HG02943 (cell line): ENCODE data around the gene SLC46A1.

Experiments used
- ATAC-seq: cut with Tn5 transposase; IDR thresholded peaks from one replicate; pipeline ENCODE4 v1.9.1; 2021; ENCODE audit warnings: mild to moderate bottlenecking, low read depth, moderate library complexity; ENCODE audit not compliant: unreplicated experiment

The SLC46A1 gene

DNA sequence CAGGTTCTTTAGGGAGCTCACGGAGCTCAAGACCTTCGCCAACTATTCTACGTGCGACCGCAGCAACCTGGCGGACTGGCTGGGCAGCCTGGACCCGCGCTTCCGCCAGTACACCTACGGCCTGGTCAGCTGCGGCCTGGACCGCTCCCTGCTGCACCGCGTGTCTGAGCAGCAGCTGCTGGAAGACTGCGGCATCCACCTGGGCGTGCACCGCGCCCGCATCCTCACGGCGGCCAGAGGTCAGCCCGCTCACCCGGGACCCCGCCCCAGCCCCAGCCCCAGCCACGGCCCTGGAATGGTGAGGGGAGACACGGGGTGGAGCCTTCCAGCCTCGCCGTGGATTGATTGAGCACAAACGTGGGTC lies 21.0 kb downstream of the SLC46A1 start:
- ATAC-seq = no peak

DNA sequence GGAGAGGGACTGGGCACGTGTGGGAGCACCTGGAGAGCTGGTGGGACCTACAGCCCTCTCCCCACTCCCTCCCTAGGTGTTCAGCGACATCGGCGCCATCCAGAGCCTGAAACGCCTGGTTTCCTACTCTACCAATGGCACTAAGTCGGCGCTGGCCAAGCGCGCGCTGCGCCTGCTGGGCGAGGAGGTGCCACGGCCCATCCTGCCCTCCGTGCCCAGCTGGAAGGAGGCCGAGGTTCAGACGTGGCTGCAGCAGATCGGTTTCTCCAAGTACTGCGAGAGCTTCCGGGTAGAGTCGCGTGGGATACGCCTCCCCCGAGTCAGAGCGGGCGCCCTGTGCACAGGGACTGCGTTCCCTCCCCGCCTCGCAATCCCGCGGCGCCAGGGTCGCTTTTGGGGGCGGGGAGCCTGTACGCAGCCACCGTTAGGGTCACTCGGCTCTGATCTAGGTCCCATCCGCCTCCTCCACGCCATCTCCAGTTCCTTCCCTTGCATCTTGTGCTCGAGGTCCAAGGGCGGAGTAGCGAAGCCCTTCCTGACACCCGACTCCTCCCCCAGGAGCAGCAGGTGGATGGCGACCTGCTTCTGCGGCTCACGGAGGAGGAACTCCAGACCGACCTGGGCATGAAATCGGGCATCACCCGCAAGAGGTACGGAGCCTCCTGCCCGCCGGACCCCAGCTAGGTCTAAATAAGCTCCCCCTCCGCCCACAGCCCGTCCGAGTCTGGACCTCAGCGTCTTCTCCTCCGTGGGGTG lies 21.6 kb downstream of the SLC46A1 start:
- no peak for ATAC-seq

DNA sequence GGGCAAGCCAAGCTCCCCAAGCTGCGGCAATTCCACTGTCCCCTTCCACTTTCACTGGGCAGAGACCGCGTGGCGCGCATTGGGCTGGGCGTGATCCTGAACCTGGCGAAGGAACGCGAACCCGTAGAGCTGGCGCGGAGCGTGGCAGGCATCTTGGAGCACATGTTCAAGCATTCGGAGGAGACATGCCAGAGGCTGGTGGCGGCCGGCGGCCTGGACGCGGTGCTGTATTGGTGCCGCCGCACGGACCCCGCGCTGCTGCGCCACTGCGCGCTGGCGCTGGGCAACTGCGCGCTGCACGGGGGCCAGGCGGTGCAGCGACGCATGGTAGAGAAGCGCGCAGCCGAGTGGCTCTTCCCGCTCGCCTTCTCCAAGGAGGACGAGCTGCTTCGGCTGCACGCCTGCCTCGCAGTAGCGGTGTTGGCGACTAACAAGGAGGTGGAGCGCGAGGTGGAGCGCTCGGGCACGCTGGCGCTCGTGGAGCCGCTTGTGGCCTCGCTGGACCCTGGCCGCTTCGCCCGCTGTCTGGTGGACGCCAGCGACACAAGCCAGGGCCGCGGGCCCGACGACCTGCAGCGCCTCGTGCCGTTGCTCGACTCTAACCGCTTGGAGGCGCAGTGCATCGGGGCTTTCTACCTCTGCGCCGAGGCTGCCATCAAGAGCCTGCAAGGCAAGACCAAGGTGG lies 24.7 kb downstream of the SLC46A1 start:
- no peak for ATAC-seq

DNA sequence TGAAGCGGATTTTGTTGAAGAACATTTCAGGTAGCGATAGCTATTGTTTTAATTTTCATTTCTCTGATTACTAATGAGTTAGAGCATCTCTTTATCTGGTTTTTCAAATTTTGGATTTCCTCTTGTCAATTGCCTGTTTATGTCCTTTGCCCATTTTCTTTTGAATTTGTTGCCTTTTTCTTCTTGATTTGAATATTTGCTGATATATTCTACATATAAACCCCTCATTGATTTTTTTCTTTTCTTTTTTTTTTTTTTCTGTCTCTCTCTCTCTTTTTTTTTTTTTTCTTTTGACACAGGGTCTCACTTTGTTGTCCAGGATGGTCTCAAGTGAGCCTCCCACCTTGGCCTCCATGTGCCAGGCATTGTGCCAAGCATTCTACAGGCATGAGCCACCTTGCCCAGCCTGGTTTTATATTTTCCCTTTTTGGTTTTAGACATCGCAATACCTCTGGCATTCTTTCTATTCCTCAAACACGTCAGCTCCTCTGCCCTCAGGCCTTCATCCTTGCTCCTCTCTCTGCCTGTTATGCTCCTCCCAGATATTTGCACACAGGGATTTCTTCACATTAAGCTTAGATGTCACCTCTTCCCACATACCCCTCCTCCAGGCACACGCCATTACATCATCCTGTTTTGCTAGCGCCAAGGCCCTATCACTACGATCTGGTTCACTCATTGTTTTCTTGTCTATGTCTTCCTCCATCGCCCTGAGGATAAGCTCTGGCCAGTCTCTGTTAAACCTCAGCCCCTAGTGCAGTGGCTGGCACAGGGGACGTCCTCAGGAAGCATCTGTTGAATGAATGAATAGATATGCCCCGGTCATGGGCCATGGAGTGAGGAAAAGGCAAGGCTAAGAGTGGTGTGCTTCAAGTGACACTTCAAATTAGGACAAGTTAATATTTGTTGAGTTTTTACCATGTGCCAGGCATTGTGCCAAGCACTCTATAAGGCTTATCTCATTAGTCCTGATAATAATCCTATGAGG lies 25.9 kb downstream of the SLC46A1 start:
- ATAC-seq = no peak

DNA sequence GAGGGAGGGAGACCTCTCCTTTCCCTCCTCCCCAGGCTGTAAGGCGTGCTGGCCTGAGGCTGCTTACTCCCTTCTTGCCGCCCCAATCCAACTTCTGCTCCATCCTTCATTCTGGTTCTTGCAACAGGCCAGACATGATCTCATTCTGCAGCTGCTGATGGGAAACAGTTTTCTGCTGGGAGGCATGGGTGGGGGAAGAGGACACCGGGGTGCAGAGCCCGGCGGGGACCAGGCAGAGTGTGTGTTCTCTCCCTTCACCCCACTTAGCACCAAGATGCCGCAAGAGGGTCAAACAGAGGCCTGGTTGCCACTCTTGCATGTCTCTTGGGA lies 33.1 kb downstream of the SLC46A1 start:
- ATAC-seq = no peak

DNA sequence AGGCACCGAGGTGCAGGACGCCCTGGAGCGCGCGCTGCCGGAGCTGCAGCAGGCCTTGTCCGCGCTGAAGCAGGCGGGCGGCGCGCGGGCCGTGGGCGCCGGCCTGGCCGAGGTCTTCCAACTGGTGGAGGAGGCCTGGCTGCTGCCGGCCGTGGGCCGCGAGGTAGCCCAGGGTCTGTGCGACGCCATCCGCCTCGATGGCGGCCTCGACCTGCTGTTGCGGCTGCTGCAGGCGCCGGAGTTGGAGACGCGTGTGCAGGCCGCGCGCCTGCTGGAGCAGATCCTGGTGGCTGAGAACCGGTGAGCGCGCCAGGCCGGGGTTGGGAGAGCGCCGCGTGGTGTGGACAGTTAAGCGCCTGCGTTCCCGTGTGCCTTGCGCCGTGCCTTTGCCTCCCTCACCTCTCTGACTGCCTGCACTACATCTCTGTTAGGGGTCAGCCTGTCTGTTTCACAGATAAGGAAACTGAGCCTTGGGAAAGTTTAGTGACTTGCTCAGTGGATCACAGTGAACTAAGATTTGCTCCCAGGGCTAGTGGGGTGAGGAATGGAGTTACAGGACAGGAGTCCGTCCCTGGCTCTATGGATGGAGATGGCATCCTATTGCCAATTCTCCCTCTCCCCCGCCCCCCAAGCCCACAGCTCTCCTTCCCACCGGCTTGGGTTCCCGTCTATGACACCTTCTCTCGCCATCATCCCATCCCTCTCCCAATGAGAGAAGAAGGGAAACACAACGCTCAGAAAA lies 33.6 kb downstream of the SLC46A1 start:
- ATAC-seq = no peak

DNA sequence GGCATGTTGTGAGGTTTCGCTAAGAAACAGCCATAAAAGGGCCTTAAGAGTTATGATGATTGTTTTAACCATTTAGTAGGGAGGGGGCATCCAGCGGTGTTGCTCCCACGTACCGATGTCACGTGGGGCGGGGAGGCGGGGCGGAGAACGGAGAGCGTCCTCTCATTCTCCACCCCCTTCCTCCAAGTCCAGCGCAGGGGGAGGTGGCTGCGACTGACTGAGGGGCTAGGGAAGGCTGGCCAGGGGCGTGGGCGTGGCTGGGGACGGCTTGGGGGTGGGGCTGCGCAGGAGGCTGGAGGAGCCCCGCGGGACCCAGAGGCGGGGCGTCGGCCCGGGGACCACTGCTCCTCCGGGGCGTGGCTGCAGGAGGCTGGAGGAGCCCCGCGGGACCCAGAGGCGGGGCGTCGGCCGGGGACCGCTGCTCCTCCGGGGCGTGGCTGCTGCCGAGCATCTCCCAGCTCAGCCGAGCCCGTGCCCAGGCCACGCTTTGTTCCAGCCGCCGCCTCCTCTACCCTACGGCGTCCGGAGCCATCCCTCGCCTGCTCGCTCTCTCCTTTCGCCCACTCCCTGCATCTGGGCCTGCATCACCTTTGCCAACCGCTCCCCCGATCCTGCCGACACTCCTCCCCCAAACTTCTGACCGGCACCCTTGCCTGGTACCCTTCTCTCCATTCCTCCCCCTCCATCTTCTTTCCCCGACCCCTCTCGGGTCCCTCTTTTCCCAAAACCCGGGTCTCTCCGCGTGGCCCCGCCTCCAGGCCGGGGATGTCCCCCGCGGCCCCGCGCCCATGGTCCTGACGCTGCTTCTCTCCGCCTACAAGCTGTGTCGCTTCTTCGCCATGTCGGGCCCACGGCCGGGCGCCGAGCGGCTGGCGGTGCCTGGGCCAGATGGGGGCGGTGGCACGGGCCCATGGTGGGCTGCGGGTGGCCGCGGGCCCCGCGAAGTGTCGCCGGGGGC lies 34.5 kb downstream of the SLC46A1 start, which contains the start of gene SARM1:
Gene SARM1 (plus strand): TSS at position 450 of the 958 bp plus-strand sequence. CDS start 339 bp downstream, at position 789.
- ATAC-seq = peak; percentile 74

DNA sequence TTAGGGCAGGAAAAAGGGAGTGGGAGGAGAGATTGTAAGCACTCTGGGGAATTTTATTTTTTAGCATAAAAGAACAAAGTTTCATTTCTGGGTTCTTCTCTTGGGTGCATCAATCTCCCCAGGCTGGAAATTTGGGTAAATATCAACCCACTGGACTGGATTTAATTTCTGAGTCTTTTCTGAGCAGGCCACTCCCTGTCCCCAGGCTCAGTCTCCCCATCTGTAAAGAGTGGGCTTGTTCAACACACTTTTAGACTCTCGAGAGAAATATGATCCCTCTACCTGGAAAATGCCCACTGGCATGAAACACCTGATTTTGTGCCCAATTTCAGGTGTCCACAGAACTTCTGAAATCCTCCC lies 35.3 kb downstream of the SLC46A1 start:
- no peak for ATAC-seq

DNA sequence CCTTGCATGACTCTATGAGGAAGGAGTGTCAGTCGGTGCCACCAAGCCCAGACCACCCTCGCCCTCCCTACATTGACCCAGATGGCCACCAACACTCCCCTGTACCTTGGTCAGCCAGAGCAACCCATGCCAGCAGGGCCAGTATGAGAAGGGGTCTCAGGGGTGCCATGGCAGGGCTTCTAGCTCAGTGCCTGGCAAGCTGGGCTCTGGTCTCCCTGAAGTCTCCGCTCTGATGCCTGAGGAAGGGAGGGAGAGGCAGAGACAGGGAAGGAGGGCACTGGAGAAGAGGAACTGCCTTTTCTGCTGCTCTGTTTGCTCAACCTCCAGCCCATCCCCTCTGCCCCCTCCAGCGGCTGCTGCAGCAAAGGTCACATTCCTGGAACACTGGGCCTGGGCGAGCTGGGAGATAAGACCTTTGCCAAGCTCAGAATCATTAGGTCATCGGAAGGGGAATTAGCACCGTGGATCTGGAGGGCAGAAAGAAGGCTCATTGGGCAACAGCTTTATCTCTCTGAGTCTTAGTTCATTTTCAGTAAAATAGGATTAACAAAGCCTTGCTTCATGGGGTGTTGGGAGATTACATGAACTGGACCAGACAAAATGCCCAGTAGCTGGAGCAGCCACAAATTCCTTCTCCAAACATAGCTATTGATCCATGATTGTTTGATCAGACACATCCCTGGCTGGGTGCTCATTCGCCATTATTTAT lies 35.8 kb downstream of the SLC46A1 start, which contains the start of gene VTN:
Gene VTN (minus strand): TSS at position 273 of the 709 bp plus-strand sequence. CDS start 104 bp downstream, at position 169.
- no peak for ATAC-seq

DNA sequence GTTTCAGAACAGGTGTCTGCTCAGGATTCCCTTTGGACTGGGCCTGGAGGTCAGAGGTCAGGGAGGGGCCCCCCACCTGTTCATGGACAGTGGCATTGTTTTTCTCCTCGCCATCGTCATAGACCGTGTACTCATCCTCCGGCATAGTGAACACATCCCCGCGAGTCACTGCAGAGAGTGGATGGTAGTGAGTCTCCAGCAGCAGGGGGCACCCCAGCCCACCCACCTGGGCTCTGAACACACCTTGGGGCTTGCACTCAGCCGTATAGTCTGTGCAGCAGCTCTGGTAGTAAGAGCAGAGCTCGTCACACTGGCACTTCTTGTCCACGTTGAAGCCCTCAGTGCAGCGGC lies 36.4 kb downstream of the SLC46A1 start:
- ATAC-seq = no peak

DNA sequence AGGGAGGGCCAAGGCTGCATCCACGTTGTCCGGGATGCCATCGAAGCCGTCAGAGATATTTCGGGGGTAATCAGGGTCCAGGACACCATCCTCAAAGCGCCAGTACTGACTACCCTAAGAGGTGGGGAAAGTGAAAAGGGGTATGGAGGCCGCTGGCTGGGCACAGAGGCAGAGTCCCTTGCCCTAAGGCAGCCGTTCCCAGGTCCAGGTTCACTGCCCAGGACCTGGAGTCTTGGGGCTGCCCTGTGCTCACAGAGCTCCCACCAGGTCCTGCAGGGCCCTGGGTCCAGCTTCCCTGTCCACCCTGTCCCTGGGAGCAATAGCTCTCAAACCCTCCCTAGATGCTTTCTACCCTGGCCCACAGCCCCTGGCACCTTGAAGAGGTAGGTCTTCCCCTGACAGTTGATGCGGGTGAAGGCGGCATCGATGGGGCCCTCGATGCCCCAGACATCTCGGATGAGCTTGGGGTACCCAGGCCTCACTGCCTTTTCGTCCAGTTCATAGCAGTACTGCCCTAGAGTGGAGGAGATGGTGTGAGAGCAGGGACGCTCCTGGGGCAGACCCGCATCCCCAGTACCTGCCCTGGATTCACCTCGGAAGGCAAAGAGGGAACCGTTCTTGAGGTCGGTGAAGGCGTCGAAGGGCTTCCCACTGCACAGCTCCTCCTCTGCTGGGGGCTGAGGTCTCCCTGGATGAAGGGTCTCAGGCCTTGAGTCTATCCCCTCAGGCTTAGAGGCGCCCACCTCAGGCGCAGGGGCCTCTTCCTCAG lies 36.9 kb downstream of the SLC46A1 start:
- ATAC-seq = no peak

DNA sequence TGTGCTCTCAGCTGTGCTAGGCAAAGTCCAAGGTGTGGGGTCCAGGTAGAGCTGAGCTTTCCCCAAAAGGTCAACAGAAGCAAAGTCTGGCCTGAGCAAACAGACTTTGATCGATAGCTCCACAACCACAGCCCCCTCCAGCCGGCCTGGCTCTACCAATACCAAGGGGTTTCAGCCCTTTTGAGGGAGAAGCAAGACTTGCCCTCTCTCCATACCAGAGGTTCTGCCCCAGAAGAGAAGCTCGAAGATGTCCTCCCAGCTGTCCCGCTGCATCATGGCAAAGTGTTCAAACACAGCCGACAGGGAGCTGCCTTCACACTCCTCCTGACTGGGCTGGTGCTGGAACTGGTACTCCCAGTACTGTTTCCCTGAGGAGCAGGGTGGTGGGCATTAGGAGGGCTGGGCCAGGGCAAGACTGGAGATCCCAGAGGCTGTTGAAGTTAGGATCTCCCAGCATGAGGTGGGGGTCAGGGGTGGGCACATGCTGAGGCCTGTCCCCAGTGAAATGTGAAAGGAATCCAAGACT lies 37.6 kb downstream of the SLC46A1 start:
- no peak for ATAC-seq

DNA sequence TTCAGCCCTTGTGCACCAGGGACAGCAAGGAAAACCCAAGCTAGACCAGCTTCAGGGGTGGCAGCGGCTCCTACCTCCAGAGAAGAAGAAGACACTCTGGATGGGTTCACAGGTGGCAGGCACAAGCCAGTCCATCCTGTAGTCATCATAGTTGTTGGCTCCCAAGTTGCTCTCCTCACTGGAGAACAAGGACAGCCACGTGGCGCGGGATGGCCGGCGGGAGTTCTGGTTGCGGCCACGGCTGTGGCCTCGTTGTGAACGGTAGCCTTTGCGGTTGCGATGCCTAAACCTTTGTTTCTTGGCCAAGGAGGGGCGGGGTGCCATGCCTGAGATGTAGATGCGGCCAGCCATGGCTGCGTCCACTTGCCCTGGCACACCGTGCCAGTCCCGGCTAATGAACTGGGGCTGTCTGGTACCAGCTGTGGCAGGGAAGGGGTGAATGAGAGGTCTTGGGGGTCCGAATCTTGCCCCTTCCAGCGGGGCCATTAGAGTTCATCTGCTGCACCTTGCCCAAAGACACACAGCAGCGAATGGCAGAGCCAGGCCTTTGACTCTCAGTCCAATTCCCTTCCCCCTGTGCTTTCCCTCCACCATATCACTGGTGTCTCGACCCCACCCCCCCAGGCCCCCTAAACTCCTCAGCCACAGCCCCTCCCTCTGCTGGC lies 38.2 kb downstream of the SLC46A1 start:
- no peak for ATAC-seq

DNA sequence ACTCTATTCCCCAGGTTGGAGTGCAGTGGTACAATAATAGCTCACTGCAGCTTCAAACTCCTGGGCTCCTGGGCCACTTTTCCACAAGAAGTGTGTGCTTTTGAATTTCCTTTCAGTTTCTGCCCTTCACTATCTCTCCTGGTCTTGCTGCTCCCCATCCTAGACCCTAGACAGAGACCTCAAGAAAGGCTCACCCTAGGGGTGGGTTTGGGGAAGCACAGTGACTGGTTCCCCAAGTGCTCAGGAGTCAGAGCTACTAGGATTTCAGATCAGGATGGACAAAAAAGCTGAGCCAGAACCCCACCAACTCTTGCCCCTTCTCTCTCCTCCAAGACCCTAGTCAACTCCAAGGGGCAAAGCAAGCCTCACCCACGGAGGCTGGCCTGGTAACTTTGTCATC lies 39.4 kb downstream of the SLC46A1 start:
- no peak for ATAC-seq

DNA sequence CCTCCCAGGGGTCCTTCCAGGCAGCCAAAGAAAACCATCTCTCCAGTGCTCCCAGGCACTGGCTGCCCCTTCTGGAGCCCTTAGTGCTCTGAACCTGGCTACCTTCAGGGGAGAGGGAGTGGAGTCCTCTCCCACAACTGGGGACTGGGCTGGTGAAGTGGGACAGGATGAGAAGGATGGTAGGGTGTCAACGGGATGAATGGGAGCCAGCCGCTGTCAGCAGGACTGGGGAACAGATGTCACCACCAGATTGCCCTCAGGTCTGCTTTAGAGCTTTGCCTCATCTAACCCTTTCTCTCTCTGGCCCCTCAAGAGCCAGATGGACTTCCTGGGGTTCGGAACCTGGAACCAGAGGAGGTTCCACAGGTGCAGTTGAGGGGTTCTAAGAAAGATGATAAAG lies 40.5 kb downstream of the SLC46A1 start:
- ATAC-seq = no peak

DNA sequence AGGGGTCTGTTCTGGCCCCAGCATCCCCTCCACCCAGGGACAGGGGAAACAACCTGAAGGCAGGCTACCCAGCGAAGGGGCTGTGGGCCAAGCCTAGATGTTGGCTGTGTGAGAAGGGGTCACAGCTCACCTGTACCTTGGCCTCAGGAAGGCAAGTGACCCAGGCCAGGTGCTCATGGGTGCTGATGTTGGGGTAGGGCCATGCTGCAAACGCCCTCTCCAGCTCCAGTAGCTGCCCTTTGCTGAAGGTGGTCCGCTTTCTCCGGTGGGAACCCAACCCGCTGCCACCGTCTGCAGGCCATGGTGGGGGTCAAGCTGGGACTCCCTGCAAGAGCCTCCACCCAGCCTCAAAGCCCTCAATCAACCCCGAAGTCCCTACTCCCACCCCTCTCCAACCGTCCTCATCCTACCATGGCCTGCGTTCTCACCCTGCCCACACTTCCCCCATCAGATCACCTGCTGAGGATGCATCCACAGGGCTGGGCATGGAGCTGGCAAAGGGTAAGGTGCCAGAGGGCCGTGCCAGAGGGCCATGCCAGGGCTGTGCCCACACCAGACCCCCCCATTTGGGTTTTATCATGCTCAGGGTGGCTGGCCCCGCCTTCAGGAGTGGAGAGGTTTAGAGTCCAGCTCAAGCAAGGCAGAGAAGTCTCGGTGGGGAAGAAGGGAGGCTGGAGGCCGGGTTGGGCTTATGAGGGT lies 41.2 kb downstream of the SLC46A1 start, which contains the start of gene SEBOX:
Gene SEBOX (minus strand): TSS at position 535 of the 699 bp plus-strand sequence. CDS start 48 bp downstream, at position 487.
- no peak for ATAC-seq
